Measurements from ENCODE around the gene P2RY12.

- TF ChIP-seq, protein P1, sequence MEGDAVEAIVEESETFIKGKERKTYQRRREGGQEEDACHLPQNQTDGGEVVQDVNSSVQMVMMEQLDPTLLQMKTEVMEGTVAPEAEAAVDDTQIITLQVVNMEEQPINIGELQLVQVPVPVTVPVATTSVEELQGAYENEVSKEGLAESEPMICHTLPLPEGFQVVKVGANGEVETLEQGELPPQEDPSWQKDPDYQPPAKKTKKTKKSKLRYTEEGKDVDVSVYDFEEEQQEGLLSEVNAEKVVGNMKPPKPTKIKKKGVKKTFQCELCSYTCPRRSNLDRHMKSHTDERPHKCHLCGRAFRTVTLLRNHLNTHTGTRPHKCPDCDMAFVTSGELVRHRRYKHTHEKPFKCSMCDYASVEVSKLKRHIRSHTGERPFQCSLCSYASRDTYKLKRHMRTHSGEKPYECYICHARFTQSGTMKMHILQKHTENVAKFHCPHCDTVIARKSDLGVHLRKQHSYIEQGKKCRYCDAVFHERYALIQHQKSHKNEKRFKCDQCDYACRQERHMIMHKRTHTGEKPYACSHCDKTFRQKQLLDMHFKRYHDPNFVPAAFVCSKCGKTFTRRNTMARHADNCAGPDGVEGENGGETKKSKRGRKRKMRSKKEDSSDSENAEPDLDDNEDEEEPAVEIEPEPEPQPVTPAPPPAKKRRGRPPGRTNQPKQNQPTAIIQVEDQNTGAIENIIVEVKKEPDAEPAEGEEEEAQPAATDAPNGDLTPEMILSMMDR (IDR thresholded peaks at IDR 0.05; ENCODE audit: borderline replicate concordance, extremely low read depth, low read length, poor library complexity, severe bottlenecking), result no peak
- no peak for TF ChIP-seq EZH2 (IDR thresholded peaks at IDR 0.05; ENCODE audit: borderline replicate concordance, low read depth, low read length, severe bottlenecking)
These were observed 77.4 kb downstream of the P2RY12 start for GRCh38 chr3:151307131-151307530.

Measured in DND-41 (cell line).